K562 (cell line): ENCODE measurements around the gene SH2B2. TPM values are rescaled to one million over a fixed set of nuclear protein-coding genes. Genes with fewer than 3 reads are reported as not detected.
A peak's percentile ranks its signal among the peaks of the same experiment; 100 is the strongest.

Experiments used
- ATAC-seq: fragments of 200-7000 bp; cut with Tn5 transposase; 3 replicates; pipeline ENCODE4 v1.9.1; 2020; ENCODE audit warnings: moderate library complexity
- BruUV-seq: library from RNA; stranded (reverse); fragments of 400-500 nt; replicated peaks from 2 replicates; lab custom pipeline; 2021; lab: Mats Ljungman, UMichigan
- CTCF ChIA-PET: fragments of 300-600 bp; formaldehyde crosslinking; extraction: SDS; loops from one replicate; lab custom pipeline; 2021; ENCODE audit warnings: low intra/inter-chr PET ratio; lab: Yijun Ruan, JAX
- POLR2A ChIA-PET: fragments of 300-600, 350-650 bp; sonication (Branson Sonifier 250); formaldehyde crosslinking; extraction: SDS; loops from one replicate; lab custom pipeline; 2021; ENCODE audit warnings: antibody characterized with exemption, inconsistent platforms; lab: Yijun Ruan, JAX
- DNase-seq, 4 experiments: peaks; one replicate each; pipeline versions ENCODE4 v3.0.0 to v3.0.0-alpha.2; 2011 to 2018; ENCODE audit warnings: low spot score in 3 of 4, mixed read lengths in 3 of 4; ENCODE audit errors: extremely low read depth in 1 of 4
- FAIRE-seq: peaks from 2 replicates; lab custom pipeline; 2011; peaks lifted over from hg19 to GRCh38; lab: Jason Lieb, UNC
- H2AFZ ChIP-seq: 2 replicates; pipeline ENCODE4 v1.6.0; 2011; ENCODE audit warnings: low read depth, low read length, control low read depth, inconsistent platforms
- H3K27ac ChIP-seq: fragments of 200-600 bp; 3 replicates; pipeline ENCODE4 v1.8.0; 2011; ENCODE audit warnings: low read depth, mild to moderate bottlenecking, control low read depth, inconsistent platforms, low read length, moderate library complexity, mixed read lengths; ENCODE audit errors: extremely low read depth
- H3K27me3 ChIP-seq, 2 experiments: fragments of 300-600 bp in 1 of 2; 2 replicates in 1 of 2; 3 replicates in 1 of 2; pipeline versions ENCODE4 v1.6.0 to v1.8.0; 2011; ENCODE audit warnings: inconsistent platforms in 2 of 2, low read length in 2 of 2, mild to moderate bottlenecking in 1 of 2, mixed read lengths in 1 of 2, moderate library complexity in 1 of 2; ENCODE audit not compliant: control insufficient read depth in 2 of 2, insufficient read depth in 2 of 2
- H3K36me3 ChIP-seq: fragments of 300-600 bp; 3 replicates; pipeline ENCODE4 v1.8.0; 2011; ENCODE audit warnings: mild to moderate bottlenecking, low read length, inconsistent platforms; ENCODE audit not compliant: control insufficient read depth, insufficient read depth
- H3K4me1 ChIP-seq, 2 experiments: fragments of 200-600 bp in 1 of 2; replicated peaks in 1 of 2; 2 replicates in 1 of 2; 3 replicates in 1 of 2; pipeline versions ENCODE4 v1.5.1 to v1.8.0; 2011; ENCODE audit warnings: inconsistent platforms in 2 of 2, low read length in 2 of 2, mild to moderate bottlenecking in 1 of 2, mixed read lengths in 1 of 2, moderate library complexity in 1 of 2; ENCODE audit not compliant: control insufficient read depth in 2 of 2, insufficient read depth in 2 of 2
- H3K4me2 ChIP-seq: 2 replicates; pipeline ENCODE4 v1.6.1; 2011; ENCODE audit warnings: low read length, control low read depth, inconsistent platforms, mixed read lengths; ENCODE audit not compliant: insufficient read depth
- H3K4me3 ChIP-seq: fragments of 200-600 bp; sonication (generic), shearing (Covaris generic); 2 replicates; pipeline ENCODE4 v1.5.1; 2016; ENCODE audit warnings: control low read depth, inconsistent platforms
- H3K79me2 ChIP-seq: fragments of 200-600 bp; 3 replicates; pipeline ENCODE4 v1.8.0; 2011; ENCODE audit warnings: low read length, inconsistent platforms; ENCODE audit not compliant: control insufficient read depth, insufficient read depth
- H3K9ac ChIP-seq, 2 experiments: 2 replicates each; pipeline versions ENCODE4 v1.6.0 to v1.6.1; 2011; ENCODE audit warnings: low read depth in 2 of 2, low read length in 2 of 2, control low read depth in 1 of 2, inconsistent platforms in 1 of 2, mild to moderate bottlenecking in 1 of 2, mixed read lengths in 1 of 2; ENCODE audit not compliant: insufficient read depth in 1 of 2
- H3K9me1 ChIP-seq: one replicate; pipeline ENCODE4 v1.6.0; 2011; ENCODE audit warnings: inconsistent platforms, mild to moderate bottlenecking, low read length, moderate library complexity; ENCODE audit not compliant: control insufficient read depth, insufficient read depth
- H3K9me3 ChIP-seq: replicated peaks from 2 replicates; pipeline ENCODE4 v1.5.1; 2011; ENCODE audit warnings: low read depth, low read length, inconsistent platforms; ENCODE audit not compliant: control insufficient read depth, insufficient read depth
- H4K20me1 ChIP-seq: replicated peaks from 2 replicates; pipeline ENCODE4 v1.6.1; 2011; ENCODE audit warnings: low read length, inconsistent platforms, mixed read lengths; ENCODE audit not compliant: control insufficient read depth, insufficient read depth
- BRF1 ChIP-seq: IDR thresholded peaks from 3 replicates; pipeline ENCODE4 v1.6.1; 2011; ENCODE audit warnings: borderline replicate concordance, mild to moderate bottlenecking; ENCODE audit not compliant: insufficient read length; ENCODE audit errors: extremely low read depth
- MAFG ChIP-seq: fragments of 450-650 bp; conservative IDR thresholded peaks from 2 replicates; pipeline ENCODE4 v1.6.1; 2016; ENCODE audit warnings: missing genetic modification characterization, missing compliant biosample characterization
- MTA1 ChIP-seq: fragments of 450-650 bp; IDR thresholded peaks from 2 replicates; pipeline ENCODE4 v1.6.1; 2017; ENCODE audit warnings: borderline replicate concordance
- NEUROD1 ChIP-seq: fragments of 150-350 bp; IDR thresholded peaks from 2 replicates; pipeline ENCODE4 v1.6.1; 2014; ENCODE audit warnings: borderline replicate concordance, low read length, low read depth; ENCODE audit not compliant: partially characterized antibody
- NFE2 ChIP-seq: IDR thresholded peaks from 2 replicates; pipeline ENCODE4 v1.6.1; 2014; ENCODE audit warnings: antibody characterized with exemption, low read depth
- PCBP1 ChIP-seq: fragments of 200-400 bp; formaldehyde crosslinking; IDR thresholded peaks from 2 replicates; pipeline ENCODE4 v1.6.1; 2018; ENCODE audit warnings: mild to moderate bottlenecking, low read depth, low read length; ENCODE audit not compliant: poor library complexity, severe bottlenecking
- POLR2H ChIP-seq: IDR thresholded peaks from 2 replicates; pipeline ENCODE4 v1.6.1; 2016; ENCODE audit warnings: missing genetic modification characterization, low read depth, mild to moderate bottlenecking, control low read depth, missing compliant biosample characterization, moderate library complexity
- PRMT5 ChIP-seq: sonication (generic); formaldehyde crosslinking; IDR thresholded peaks from 2 replicates; pipeline ENCODE4 v1.5.0; 2020; ENCODE audit warnings: missing genetic modification reagents
- RBFOX2 ChIP-seq: fragments of 200-400 bp; formaldehyde crosslinking; IDR thresholded peaks from 2 replicates; pipeline ENCODE4 v1.6.1; 2017; ENCODE audit warnings: low read depth, mild to moderate bottlenecking, low read length, moderate library complexity
- SRF ChIP-seq, 2 experiments: fragments of 250-450, 450-650 bp in 1 of 2; sonication (Bioruptor Pico) in 1 of 2; sonication (generic) in 1 of 2; formaldehyde crosslinking; IDR thresholded peaks; 2 replicates each; pipeline versions ENCODE4 v1.5.0 to v1.5.1; 2020 to 2022; ENCODE audit warnings: mild to moderate bottlenecking in 1 of 2, missing genetic modification reagents in 1 of 2
- STAG1 ChIP-seq: sonication (generic); formaldehyde crosslinking; IDR thresholded peaks from 2 replicates; pipeline ENCODE4 v1.5.0; 2020; ENCODE audit warnings: missing genetic modification reagents, borderline replicate concordance
- STAT5B ChIP-seq: fragments of 250-450 bp; sonication (Bioruptor Pico); IDR thresholded peaks from 2 replicates; pipeline ENCODE4 v1.8.0; 2021; ENCODE audit warnings: mild to moderate bottlenecking, inconsistent platforms
- ZBTB1 ChIP-seq: sonication (generic); formaldehyde crosslinking; IDR thresholded peaks from 2 replicates; pipeline ENCODE4 v1.8.1; 2023; ENCODE audit warnings: missing genetic modification reagents, low read depth, mild to moderate bottlenecking, borderline replicate concordance
- ZBTB17 ChIP-seq: fragments of 450-650 bp; formaldehyde crosslinking; IDR thresholded peaks from 2 replicates; pipeline ENCODE4 v1.4.0; 2020; ENCODE audit warnings: mild to moderate bottlenecking
- ZNF583 ChIP-seq: fragments of 250-450 bp; sonication (Bioruptor Pico); IDR thresholded peaks from 2 replicates; pipeline ENCODE4 v1.4.0; 2020
- ZNF668 ChIP-seq: fragments of 250-450 bp; sonication (Bioruptor Pico); IDR thresholded peaks from 2 replicates; pipeline ENCODE4 v1.8.0; 2022; ENCODE audit warnings: mild to moderate bottlenecking, inconsistent platforms
- ZNF785 ChIP-seq: fragments of 250-450 bp; sonication (Bioruptor Pico); IDR thresholded peaks from 2 replicates; pipeline ENCODE4 v1.4.0; 2020; ENCODE audit warnings: mild to moderate bottlenecking
- WGBS: fragments of 100-300 bp; shearing (Covaris generic); methylation state at CpG from one replicate; pipeline ENCODE4 v1.1.6; 2016; ENCODE audit warnings: low coverage, mixed read lengths; ENCODE audit not compliant: insufficient coverage; ENCODE audit errors: missing lambda C conversion rate; 5-methylcytosine and 5-hydroxymethylcytosine counted together
- in situ Hi-C: fragments of 300-500 bp; cut with MboI; formaldehyde crosslinking; loops from 4 replicates; pipeline ENCODE4 v1.15.0; 2018; ENCODE audit warnings: inconsistent platforms, mixed read lengths
- intact Hi-C: fragments of 100-400 bp; cut with micrococcal nuclease; formaldehyde crosslinking; loops from 2 replicates; pipeline ENCODE4 v1.14.2; 2022
- polyA plus RNA-seq, 8 experiments: library from polyadenylated mRNA; depleted of rRNA in 4 of 8; stranded (reverse) in 5 of 8; unstranded in 3 of 8; fragments of >200 nt; fragmentation: Nextera tagmentation in 2 of 8; fragmentation: Illumina TruSeq in 1 of 8; extraction: Ambion mirVana in 2 of 8; extraction: Trizol in 1 of 8; gene quantifications; 2 replicates each; pipeline versions ENCODE4 v1.2.1 to v1.2.3, GENCODE V29; 2011 to 2014; ENCODE audit warnings: inconsistent platforms in 1 of 8, missing spikeins in 1 of 8
- total RNA-seq, 7 experiments: library from RNA; depleted of rRNA in 6 of 7; stranded (reverse); fragments of >200 nt in 6 of 7; fragmentation: Illumina TruSeq in 2 of 7; extraction: Trizol in 2 of 7; gene quantifications; 2 replicates each; pipeline versions ENCODE4 v1.2.1 to v1.2.3, GENCODE V29; 2011 to 2021; ENCODE audit warnings: low replicate concordance in 1 of 7
- TF ChIP-seq, protein P1 (sequence below): fragments of 450-650 bp; IDR thresholded peaks from 2 replicates; pipeline ENCODE4 v1.6.1; 2018; ENCODE audit warnings: mild to moderate bottlenecking, low read depth; ENCODE audit not compliant: partially characterized antibody
- TF ChIP-seq, protein P2 (sequence below): sonication (generic); formaldehyde crosslinking; IDR thresholded peaks from 2 replicates; pipeline ENCODE4 v1.8.0; 2022; ENCODE audit warnings: missing genetic modification reagents, mild to moderate bottlenecking, borderline replicate concordance

The SH2B2 gene
- total and polyA plus RNA-seq, 9 of the 15 experiments (the other 6 are each of a cell fraction or from before 2014, with no cell fraction given) = 0.03 to 0.89 (median 0.07) TPM; not detected in 4

DNA sequence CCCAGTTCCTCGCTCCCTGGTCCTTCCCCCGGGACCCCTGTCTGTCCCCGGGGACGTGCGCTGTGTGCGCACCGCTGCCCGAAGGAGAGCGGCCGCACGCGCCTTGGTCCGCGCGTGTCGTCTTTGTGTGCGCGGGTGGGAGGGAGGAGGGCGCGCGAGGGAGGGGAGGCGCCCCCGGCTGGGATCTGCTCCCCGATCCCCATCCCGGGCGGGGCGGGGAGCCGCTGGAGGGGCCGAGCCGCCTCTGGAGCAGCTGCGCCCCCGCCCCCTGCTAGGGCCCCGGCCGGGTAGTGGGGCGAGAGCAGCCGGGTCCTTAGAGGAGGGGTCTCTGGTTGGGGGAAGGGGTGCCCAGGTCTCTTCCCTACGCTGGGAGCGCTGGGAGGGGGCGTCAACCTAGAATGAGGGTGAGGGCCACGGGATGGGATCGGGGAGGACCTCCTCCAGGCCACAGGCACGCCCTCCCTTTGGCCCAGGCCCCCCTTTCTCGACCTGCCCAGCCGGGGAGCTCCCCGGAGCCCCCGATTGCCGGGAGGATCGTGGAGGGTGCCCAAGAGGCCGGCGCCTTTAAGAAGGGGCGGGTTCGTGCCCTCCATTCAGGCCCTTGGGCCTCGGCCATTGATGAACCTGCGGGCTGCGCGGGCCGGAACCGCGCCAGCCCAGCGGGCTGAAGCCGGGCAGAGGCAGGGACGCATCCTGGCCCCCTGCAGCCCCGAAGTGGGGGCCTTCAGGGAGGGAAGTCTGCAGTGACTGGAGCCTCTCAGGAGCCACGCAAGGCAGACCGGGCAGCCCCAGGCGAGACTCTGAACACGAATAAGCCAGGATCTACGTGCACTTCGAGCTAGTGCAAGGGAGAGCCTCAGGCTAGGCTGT is 678 bp downstream of the SH2B2 start:
- H3K4me2 ChIP-seq = peak overlapping the region; percentile 74; the same call in 1 of the 2 replicates
- peaks cover 34% of the 10 kb centered on the region for H4K20me1 ChIP-seq
- peaks cover 10 to 48% of the 10 kb centered on the region in 2 experiments; a peak in 4 of 5 replicates for H3K4me1 ChIP-seq
- peak overlapping the region; percentile 50 for H3K4me3 ChIP-seq
- no peak for ATAC-seq
- H3K9ac ChIP-seq = peak overlapping the region; percentile 32 to 92; a peak in 3 of 4 replicates
- ChIA-PET CTCF (no interaction called here), POLR2A (interaction anchor here (0.7 to 1.0 kb wide), 3 partner anchors 10 to 177 kb away, joined by 3 to 5 read pairs (median 3); no protein-coding TSS in a partner anchor)
- in situ Hi-C loops (loop anchor here (5.0 kb wide), 1 partner anchor 35 kb away; no protein-coding TSS in a partner anchor), intact Hi-C loops (no loop called here)
- no peaks in the 10 kb centered on the region for H3K36me3 ChIP-seq
- no peaks in the 10 kb centered on the region for H3K9me3 ChIP-seq
- peaks cover 20 to 54% of the 10 kb centered on the region in 2 experiments; a peak in 4 of 5 replicates for H3K27me3 ChIP-seq
- peak overlapping the region; percentile 84 for H2AFZ ChIP-seq
- BruUV-seq = no TSS peak
- no peaks in the 10 kb centered on the region for H3K79me2 ChIP-seq
- WGBS = 3% methylated on average over 51 of the region's 69 CpGs
- no peak for FAIRE-seq
- H3K9me1 ChIP-seq = no peaks in the 10 kb centered on the region
- no peak overlapping the region for H3K27ac ChIP-seq
- peak in 2 of 4 experiments; percentile 68 to 71 for DNase-seq
- TF ChIP-seq PRMT5 (CRISPR knock-in tag) = no peak
- no peak for TF ChIP-seq ZNF583
- no peak for TF ChIP-seq MTA1
- no peak for TF ChIP-seq STAG1 (CRISPR knock-in tag)
- TF ChIP-seq NFE2 = no peak
- TF ChIP-seq, protein P1, sequence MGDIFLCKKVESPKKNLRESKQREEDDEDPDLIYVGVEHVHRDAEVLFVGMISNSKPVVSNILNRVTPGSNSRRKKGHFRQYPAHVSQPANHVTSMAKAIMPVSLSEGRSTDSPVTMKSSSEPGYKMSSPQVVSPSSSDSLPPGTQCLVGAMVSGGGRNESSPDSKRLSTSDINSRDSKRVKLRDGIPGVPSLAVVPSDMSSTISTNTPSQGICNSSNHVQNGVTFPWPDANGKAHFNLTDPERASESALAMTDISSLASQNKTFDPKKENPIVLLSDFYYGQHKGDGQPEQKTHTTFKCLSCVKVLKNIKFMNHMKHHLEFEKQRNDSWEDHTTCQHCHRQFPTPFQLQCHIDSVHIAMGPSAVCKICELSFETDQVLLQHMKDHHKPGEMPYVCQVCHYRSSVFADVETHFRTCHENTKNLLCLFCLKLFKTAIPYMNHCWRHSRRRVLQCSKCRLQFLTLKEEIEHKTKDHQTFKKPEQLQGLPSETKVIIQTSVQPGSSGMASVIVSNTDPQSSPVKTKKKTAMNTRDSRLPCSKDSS = no peak
- no peak for TF ChIP-seq BRF1
- no peak for TF ChIP-seq ZNF668 (CRISPR knock-in tag)
- peak; percentile 44 for TF ChIP-seq PCBP1
- no peak for TF ChIP-seq RBFOX2
- TF ChIP-seq STAT5B (CRISPR knock-in tag) = no peak
- no peak for TF ChIP-seq SRF (CRISPR knock-in tag; IDR thresholded peaks at IDR 0.05)
- TF ChIP-seq, protein P2, sequence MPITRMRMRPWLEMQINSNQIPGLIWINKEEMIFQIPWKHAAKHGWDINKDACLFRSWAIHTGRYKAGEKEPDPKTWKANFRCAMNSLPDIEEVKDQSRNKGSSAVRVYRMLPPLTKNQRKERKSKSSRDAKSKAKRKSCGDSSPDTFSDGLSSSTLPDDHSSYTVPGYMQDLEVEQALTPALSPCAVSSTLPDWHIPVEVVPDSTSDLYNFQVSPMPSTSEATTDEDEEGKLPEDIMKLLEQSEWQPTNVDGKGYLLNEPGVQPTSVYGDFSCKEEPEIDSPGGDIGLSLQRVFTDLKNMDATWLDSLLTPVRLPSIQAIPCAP (CRISPR knock-in tag) = no peak
- no peak for TF ChIP-seq POLR2H
- no peak for TF ChIP-seq ZBTB1 (CRISPR knock-in tag)
- TF ChIP-seq MAFG (tag) = no peak
- no peak for TF ChIP-seq ZNF785 (CRISPR knock-in tag)
- no peak for TF ChIP-seq NEUROD1
- TF ChIP-seq ZBTB17 = no peak
